ENCODE measurements around the gene LSM6.

- no peak for TF ChIP-seq USF2 (IDR thresholded peaks at IDR 0.05)
- no peak for TF ChIP-seq RAD21 (conservative IDR thresholded peaks at IDR 0.05 in 1 of 2, IDR thresholded peaks at IDR 0.05 in 1 of 2)
- TF ChIP-seq POLR2A (IDR thresholded peaks at IDR 0.05; ENCODE audit: low read length): no peak
- TF ChIP-seq CTCF (IDR thresholded peaks at IDR 0.05): no peak
- no peak for TF ChIP-seq CEBPB (IDR thresholded peaks at IDR 0.05)
- no peak for TF ChIP-seq HOXA7 (CRISPR knock-in tag; IDR thresholded peaks at IDR 0.05)
- TF ChIP-seq SMC3 (IDR thresholded peaks at IDR 0.05): no peak
Observed at GRCh38 chr4:146165221-146165620, 10.3 kb upstream of the LSM6 start.

All from A549 (cell line).